A549 (cell line): ENCODE measurements around the gene SFTPB. TPM values are rescaled to one million over a fixed set of nuclear protein-coding genes. Genes with fewer than 3 reads are reported as not detected.
"Not testable (repeated sequence)": the region's sequence is repeated elsewhere in the genome, so short reads cannot be mapped to it uniquely, and the experiment has no call there.

Experiments used
- ATAC-seq, 2 experiments: fragments of 200-7000 bp in 1 of 2; fragments of >200 bp in 1 of 2; cut with Nextera tagmentation in 1 of 2; cut with Tn5 transposase in 1 of 2; 3 replicates each; pipeline versions ENCODE4 v1.8.0 to v1.9.1; 2018 to 2020; ENCODE audit warnings: mild to moderate bottlenecking in 1 of 2, moderate library complexity in 1 of 2
- CTCF ChIA-PET: fragments of 300-600 bp; sonication (Branson Sonifier 250); formaldehyde crosslinking; extraction: SDS; loops from one replicate; lab custom pipeline; 2021; ENCODE audit warnings: antibody characterized with exemption, inconsistent platforms; lab: Yijun Ruan, JAX
- POLR2A ChIA-PET: fragments of 350-600 bp; formaldehyde crosslinking; extraction: SDS; loops from one replicate; lab custom pipeline; 2021; ENCODE audit warnings: antibody characterized with exemption, inconsistent platforms; lab: Yijun Ruan, JAX
- DNase-seq, 2 experiments: peaks; one replicate each; pipeline versions ENCODE4 v3.0.0 to v3.0.0-alpha.2; 2011 to 2016; ENCODE audit warnings: low read depth in 1 of 2, low spot score in 1 of 2
- FAIRE-seq: peaks from 2 replicates; lab custom pipeline; 2011; peaks lifted over from hg19 to GRCh38; lab: Jason Lieb, UNC
- H3K27ac ChIP-seq, 2 experiments: fragments of >200 bp; sonication (Bioruptor Twin); formaldehyde crosslinking; 3 replicates each; pipeline ENCODE4 v1.5.1; 2016 to 2017
- H3K4me1 ChIP-seq: fragments of >200 bp; sonication (Bioruptor Twin); formaldehyde crosslinking; 3 replicates; pipeline ENCODE4 v1.6.1; 2016
- H3K4me2 ChIP-seq: fragments of >200 bp; sonication (Bioruptor Twin); formaldehyde crosslinking; 3 replicates; pipeline ENCODE4 v1.6.1; 2016
- H3K4me3 ChIP-seq: fragments of >200 bp; sonication (Bioruptor Twin); formaldehyde crosslinking; 3 replicates; pipeline ENCODE4 v1.5.1; 2016
- H3K9me3 ChIP-seq: fragments of >200 bp; sonication (Bioruptor Twin); formaldehyde crosslinking; 3 replicates; pipeline ENCODE4 v1.6.1; 2016
- ATOH8 ChIP-seq: fragments of 250-450 bp; sonication (Bioruptor Pico); IDR thresholded peaks from 2 replicates; pipeline ENCODE4 v1.5.0; 2020; ENCODE audit warnings: low read depth, mild to moderate bottlenecking, moderate library complexity
- BCL3 ChIP-seq: fragments of >200 bp; sonication (Bioruptor Twin); formaldehyde crosslinking; IDR thresholded peaks from 3 replicates; pipeline ENCODE4 v1.6.1; 2016
- BHLHE40 ChIP-seq: IDR thresholded peaks from 2 replicates; pipeline ENCODE4 v1.6.1; 2012; ENCODE audit warnings: low read depth, low read length, inconsistent platforms
- EP300 ChIP-seq, 2 experiments: fragments of >200 bp; sonication (Bioruptor Twin); formaldehyde crosslinking; IDR thresholded peaks; 2 replicates in 1 of 2; 3 replicates in 1 of 2; pipeline ENCODE4 v1.6.1; 2016 to 2017
- HEYL ChIP-seq: fragments of 250-450 bp; sonication (Bioruptor Pico); IDR thresholded peaks from 2 replicates; pipeline ENCODE4 v1.8.0; 2021; ENCODE audit warnings: mild to moderate bottlenecking, moderate library complexity
- HOXB13 ChIP-seq: fragments of 250-450 bp; sonication (Bioruptor Pico); IDR thresholded peaks from 2 replicates; pipeline ENCODE4 v1.5.0; 2020; ENCODE audit warnings: low read depth, mild to moderate bottlenecking, moderate library complexity
- JUN ChIP-seq, 2 experiments: fragments of >200 bp; sonication (Bioruptor Twin); formaldehyde crosslinking; IDR thresholded peaks; 2 replicates in 1 of 2; 3 replicates in 1 of 2; pipeline ENCODE4 v1.6.1; 2016 to 2017
- MAFK ChIP-seq: fragments of 450-650 bp; IDR thresholded peaks from 2 replicates; pipeline ENCODE4 v1.6.1; 2014; ENCODE audit not compliant: partially characterized antibody
- MAX ChIP-seq: IDR thresholded peaks from 2 replicates; pipeline ENCODE4 v1.6.1; 2012
- NFE2L2 ChIP-seq: fragments of 150-350 bp; conservative IDR thresholded peaks from 2 replicates; pipeline ENCODE4 v1.6.1; 2014; ENCODE audit warnings: low read length
- NR3C1 ChIP-seq: fragments of >200 bp; sonication (Bioruptor Twin); formaldehyde crosslinking; IDR thresholded peaks from 3 replicates; pipeline ENCODE4 v1.6.1; 2017
- RAD21 ChIP-seq, 2 experiments: fragments of >200 bp in 1 of 2; sonication (Bioruptor Twin) in 1 of 2; formaldehyde crosslinking in 1 of 2; IDR thresholded peaks in 1 of 2; conservative IDR thresholded peaks in 1 of 2; 2 replicates in 1 of 2; 3 replicates in 1 of 2; pipeline ENCODE4 v1.6.1; 2012 to 2018; ENCODE audit warnings: inconsistent platforms in 1 of 2
- RARB ChIP-seq: fragments of 250-450 bp; sonication (Bioruptor Pico); IDR thresholded peaks from 2 replicates; pipeline ENCODE4 v1.8.0; 2021; ENCODE audit warnings: mild to moderate bottlenecking, moderate library complexity
- RCOR1 ChIP-seq: fragments of 150-350 bp; IDR thresholded peaks from 2 replicates; pipeline ENCODE4 v1.6.1; 2014; ENCODE audit warnings: antibody characterized with exemption, low read length, low read depth
- RFX5 ChIP-seq: fragments of 450-650 bp; IDR thresholded peaks from 2 replicates; pipeline ENCODE4 v1.7.1; 2014; ENCODE audit warnings: antibody characterized with exemption, mild to moderate bottlenecking, moderate library complexity
- SREBF2 ChIP-seq: fragments of 450-650 bp; IDR thresholded peaks from 2 replicates; pipeline ENCODE4 v1.6.1; 2014; ENCODE audit warnings: mild to moderate bottlenecking, moderate library complexity
- TP53 ChIP-seq: fragments of 250-450 bp; sonication (Bioruptor Pico); IDR thresholded peaks from 2 replicates; pipeline ENCODE4 v1.5.0; 2021; ENCODE audit warnings: mild to moderate bottlenecking, moderate library complexity
- ZC3H11A ChIP-seq: fragments of 450-650 bp; IDR thresholded peaks from 2 replicates; pipeline ENCODE4 v1.6.1; 2014; ENCODE audit warnings: antibody characterized with exemption, mild to moderate bottlenecking
- ZSCAN20 ChIP-seq: fragments of 250-450 bp; sonication (Bioruptor Pico); IDR thresholded peaks from 2 replicates; pipeline ENCODE4 v1.8.0; 2022; ENCODE audit warnings: mild to moderate bottlenecking, moderate library complexity
- WGBS: methylation state at CpG from one replicate; pipeline ENCODE4 v1.1.6; 2017; ENCODE audit errors: missing lambda C conversion rate; 5-methylcytosine and 5-hydroxymethylcytosine counted together
- polyA plus RNA-seq, 4 experiments: library from polyadenylated mRNA; depleted of rRNA in 3 of 4; stranded (reverse); fragments of >200 nt; fragmentation: RNase III in 1 of 4; extraction: RNeasy Plus Mini Kit Qiagen cat#74134 plus additional on column Dnase treatment in 1 of 4; gene quantifications; 2 replicates in 3 of 4; 3 replicates in 1 of 4; pipeline ENCODE4 v1.2.3, GENCODE V29; 2011 to 2017

SFTPB gene
- polyA plus RNA-seq, 2 of the 4 experiments (the other 2 are of a cell fraction), result not detected

- WGBS, result 88% methylated on average over 17 of the region's 17 CpGs
- Histone ChIP-seq H3K4me2 (peak overlapping the region; percentile 46), H3K4me1 (peaks cover 21% of the 10 kb centered on the region), H3K4me3 (peak overlapping the region; percentile 57; the same call in 1 of the 3 replicates), H3K27ac (peak overlapping the region in 1 of 2 experiments; percentile 98; a peak in 3 of 6 replicates), H3K9me3 (no peaks in the 10 kb centered on the region)
- TF ChIP-seq TP53 (CRISPR knock-in tag) (no peak), ZSCAN20 (CRISPR knock-in tag) (no peak)
- FAIRE-seq, result no peak
- ChIA-PET POLR2A (interaction anchor here (1.1 kb wide), 1 partner anchor 197 kb away, joined by 3 read pairs; the partner anchor contains the start of gene SH2D6), CTCF (interaction anchor here (0.9 to 15.7 kb wide), 5 partner anchors 10 to 56 kb away, joined by 3 to 229 read pairs (median 3); no protein-coding TSS in a partner anchor)
- DNase-seq, result no peak
- ATAC-seq, result no peak
Measured at GRCh38 chr2:85615413-85615728, 52.6 kb downstream of the SFTPB start.

- H3K9me3 ChIP-seq, FAIRE-seq, DNase-seq, H3K4me3 ChIP-seq, H3K27ac ChIP-seq, ATAC-seq, H3K4me2 ChIP-seq, POLR2A ChIA-PET: not testable (repeated sequence)
- 93% methylated on average over 7 of the region's 7 CpGs for WGBS
- H3K4me1 ChIP-seq, result peaks cover 25% of the 10 kb centered on the region
- CTCF ChIA-PET, result interaction anchor here (1.0 to 15.7 kb wide), 5 partner anchors 10 to 194 kb away, joined by 3 to 229 read pairs (median 3); no protein-coding TSS in a partner anchor
Measured at GRCh38 chr2:85614757-85615156, 53.2 kb downstream of the SFTPB start.

- POLR2A ChIA-PET, result interaction anchor here (3.0 kb wide), 1 partner anchor 11 kb away, joined by 20 read pairs; the partner anchor contains the start of gene TMEM150A
- CTCF ChIA-PET, result interaction anchor here (0.7 to 15.7 kb wide), 5 partner anchors 8 to 193 kb away, joined by 3 to 229 read pairs (median 3); no protein-coding TSS in a partner anchor
Measured at GRCh38 chr2:85613717-85614515, 54.1 kb downstream of the SFTPB start.

GRCh38 chr2:85611705-85612587 is 56.1 kb downstream of the SFTPB start, which contains the start of gene C2orf68:
TSS of gene C2orf68 (minus strand) at chr2:85612066. CDS start at chr2:85611984, 82 bp downstream.
- Histone ChIP-seq H3K9me3 (no peaks in the 10 kb centered on the region), H3K4me2 (peak within 1 kb of the TSS; percentile 91), H3K4me3 (peak within 1 kb of the TSS; percentile 61), H3K4me1 (peaks cover 14% of the 10 kb centered on the region; the same call in 2 of the 3 replicates), H3K27ac (peak within 1 kb of the TSS; percentile 72 to 92)
- POLR2A ChIA-PET, result interaction anchor here (1.0 to 3.0 kb wide), 10 partner anchors 9 to 192 kb away, joined by 3 to 23 read pairs (median 6); partner anchors contain the start of genes MAT2A, RNF181 and TMEM150A
- CTCF ChIA-PET, result interaction anchor here (0.6 to 3.8 kb wide), 3 partner anchors 25 to 191 kb away, joined by 3 to 13 read pairs (median 3); no protein-coding TSS in a partner anchor
- no peak for FAIRE-seq
- ATAC-seq, result peak; percentile 90 to 91
- 17% methylated on average over 47 of the region's 73 CpGs for WGBS
- peak; percentile 94 to 95 for DNase-seq
- TF ChIP-seq ZC3H11A (0 out of 2 replicates have a peak, but pooled peaks have one; percentile 9), TP53 (CRISPR knock-in tag) (no peak), NR3C1 (no peak), EP300 (IDR thresholded peaks at IDR 0.05) (peak in 1 of 2 experiments; percentile 19; a peak in 1 of 5 replicates), RFX5 (no peak), BCL3 (peak; percentile 49; the same call in 1 of the 3 replicates), MAX (peak; percentile 94), MAFK (no peak), NFE2L2 (no peak), RCOR1 (no peak), RARB (CRISPR knock-in tag) (no peak), JUN (IDR thresholded peaks at IDR 0.05) (peak; percentile 75 to 91; a peak in 4 of 5 replicates), BHLHE40 (no peak)

More at GRCh38 chr2:85613717-85614515, 54.1 kb downstream of the SFTPB start:
- Histone ChIP-seq H3K27ac (no peak overlapping the region), H3K4me2 (no peak overlapping the region), H3K4me3 (no peak overlapping the region), H3K9me3 (no peaks in the 10 kb centered on the region)
- 86% methylated on average over 10 of the region's 10 CpGs for WGBS
- no peak for FAIRE-seq
- TF ChIP-seq BCL3, result no peak
- TF ChIP-seq ZSCAN20 (CRISPR knock-in tag), result no peak
- no peak for TF ChIP-seq MAX
- TF ChIP-seq MAFK, result no peak
- no peak for TF ChIP-seq ATOH8 (CRISPR knock-in tag)
- no peak for TF ChIP-seq RAD21 (conservative IDR thresholded peaks at IDR 0.05 in 1 of 2, IDR thresholded peaks at IDR 0.05 in 1 of 2)
- TF ChIP-seq NFE2L2, result no peak
- no peak for TF ChIP-seq HOXB13
- TF ChIP-seq HEYL (CRISPR knock-in tag), result no peak
- no peak for TF ChIP-seq SREBF2
- TF ChIP-seq, all 56 proteins: peak for 0
- no peak for ATAC-seq
- no peak for DNase-seq
- H3K4me1 ChIP-seq, result peaks cover 25% of the 10 kb centered on the region
